A549 (cell line): Measurements from ENCODE around the gene SEMA5A.

ENCODE experiments used
- ESRRA ChIP-seq: fragments of 150-350 bp; IDR thresholded peaks from 2 replicates; pipeline ENCODE4 v1.6.1; 2014; ENCODE audit warnings: mild to moderate bottlenecking, low read length, borderline replicate concordance
- RAD21 ChIP-seq, 2 experiments: fragments of >200 bp in 1 of 2; sonication (Bioruptor Twin) in 1 of 2; formaldehyde crosslinking in 1 of 2; IDR thresholded peaks in 1 of 2; conservative IDR thresholded peaks in 1 of 2; 2 replicates in 1 of 2; 3 replicates in 1 of 2; pipeline ENCODE4 v1.6.1; 2012 to 2018; ENCODE audit warnings: inconsistent platforms in 1 of 2
- RFX5 ChIP-seq: fragments of 450-650 bp; IDR thresholded peaks from 2 replicates; pipeline ENCODE4 v1.7.1; 2014; ENCODE audit warnings: antibody characterized with exemption, mild to moderate bottlenecking, moderate library complexity
- TF ChIP-seq, protein P1 (sequence below): fragments of >200 bp; sonication (Bioruptor Twin); formaldehyde crosslinking; IDR thresholded peaks from 3 replicates; pipeline ENCODE4 v1.5.1; 2016

- TF ChIP-seq ESRRA (no peak), RFX5 (no peak), RAD21 (conservative IDR thresholded peaks at IDR 0.05 in 1 of 2, IDR thresholded peaks at IDR 0.05 in 1 of 2) (no peak)
- TF ChIP-seq, protein P1, sequence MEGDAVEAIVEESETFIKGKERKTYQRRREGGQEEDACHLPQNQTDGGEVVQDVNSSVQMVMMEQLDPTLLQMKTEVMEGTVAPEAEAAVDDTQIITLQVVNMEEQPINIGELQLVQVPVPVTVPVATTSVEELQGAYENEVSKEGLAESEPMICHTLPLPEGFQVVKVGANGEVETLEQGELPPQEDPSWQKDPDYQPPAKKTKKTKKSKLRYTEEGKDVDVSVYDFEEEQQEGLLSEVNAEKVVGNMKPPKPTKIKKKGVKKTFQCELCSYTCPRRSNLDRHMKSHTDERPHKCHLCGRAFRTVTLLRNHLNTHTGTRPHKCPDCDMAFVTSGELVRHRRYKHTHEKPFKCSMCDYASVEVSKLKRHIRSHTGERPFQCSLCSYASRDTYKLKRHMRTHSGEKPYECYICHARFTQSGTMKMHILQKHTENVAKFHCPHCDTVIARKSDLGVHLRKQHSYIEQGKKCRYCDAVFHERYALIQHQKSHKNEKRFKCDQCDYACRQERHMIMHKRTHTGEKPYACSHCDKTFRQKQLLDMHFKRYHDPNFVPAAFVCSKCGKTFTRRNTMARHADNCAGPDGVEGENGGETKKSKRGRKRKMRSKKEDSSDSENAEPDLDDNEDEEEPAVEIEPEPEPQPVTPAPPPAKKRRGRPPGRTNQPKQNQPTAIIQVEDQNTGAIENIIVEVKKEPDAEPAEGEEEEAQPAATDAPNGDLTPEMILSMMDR, result no peak
These were observed 40.6 kb downstream of the SEMA5A start for GRCh38 chr5:9505225-9505624.
